ENCODE measurements around the gene NES. TPM values are rescaled to one million over a fixed set of nuclear protein-coding genes. Genes with fewer than 3 reads are reported as not detected.

Gene NES
- polyA plus RNA-seq, 3 donors: not detected

DNA sequence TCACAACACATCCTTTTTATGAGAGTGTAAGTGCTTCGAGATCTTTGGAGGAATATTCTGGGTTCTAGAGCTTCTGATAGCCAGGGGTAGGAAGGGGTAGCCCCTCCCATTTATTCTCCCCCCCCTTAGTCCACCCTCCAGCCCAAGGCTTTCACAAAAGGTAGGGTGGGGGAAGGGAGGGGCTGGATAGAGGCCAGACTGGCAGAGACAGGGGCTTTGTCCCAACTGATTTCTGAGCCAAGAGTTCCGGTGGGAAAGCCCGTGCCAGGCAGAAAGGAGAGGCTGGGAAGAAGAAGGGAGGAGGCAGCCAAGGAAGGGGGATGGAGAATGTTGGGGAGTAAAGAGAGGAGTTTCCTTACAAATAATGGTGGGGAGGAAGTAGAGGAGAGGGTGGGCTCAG, 32.2 kb downstream of the NES start:
- H3K4me1 ChIP-seq (ENCODE audit: control insufficient read depth in 1 of 2, insufficient read depth in 2 of 2, low read length in 2 of 2): peaks cover 0 to 4% of the 10 kb centered on the region in 2 donors
- no peak for DNase-seq
- peaks cover 8% of the 10 kb centered on the region for H3K4me1 Mint-ChIP-seq
- H3K4me3 ChIP-seq (replicated peaks in 1 of 3; ENCODE audit: low read depth in 2 of 3, low read length in 3 of 3): no peak overlapping the region
- H3K27ac ChIP-seq (ENCODE audit: low read depth in 1 of 2, low read length in 2 of 2): no peak overlapping the region
- no peaks in the 10 kb centered on the region for H3K36me3 ChIP-seq (replicated peaks in 1 of 2; ENCODE audit: control insufficient read depth in 1 of 2, insufficient read depth in 2 of 2, low read length in 2 of 2)
- peaks cover 40 to 95% of the 10 kb centered on the region in 2 donors for H3K27me3 ChIP-seq (ENCODE audit: control insufficient read depth in 2 of 2, insufficient read depth in 2 of 2, low read length in 2 of 2)
- no peaks in the 10 kb centered on the region for H4K20me1 ChIP-seq (ENCODE audit: insufficient read depth, low read length)
- H3K79me2 ChIP-seq (ENCODE audit: insufficient read depth, low read length): no peaks in the 10 kb centered on the region
- 84% methylated on average over 2 of the region's 3 CpGs for WGBS (ENCODE audit: insufficient coverage)
- peaks cover 0 to 12% (median 3%) of the 10 kb centered on the region in 7 donors for H3K9me3 Mint-ChIP-seq
- H3K27me3 Mint-ChIP-seq (ENCODE audit: low read depth in 3 of 3): peaks cover 85 to 95% (median 88%) of the 10 kb centered on the region in 3 donors
- no peak overlapping the region for H3K9ac ChIP-seq (ENCODE audit: insufficient read depth, low read length, poor library complexity, severe bottlenecking)
- no peak overlapping the region for H2AFZ ChIP-seq (ENCODE audit: insufficient read depth, low read depth, low read length, poor library complexity, severe bottlenecking)
- peaks cover 3 to 4% of the 10 kb centered on the region in 2 donors for H3K36me3 Mint-ChIP-seq
- no peak overlapping the region for H3K27ac Mint-ChIP-seq
- TF ChIP-seq, protein P1, sequence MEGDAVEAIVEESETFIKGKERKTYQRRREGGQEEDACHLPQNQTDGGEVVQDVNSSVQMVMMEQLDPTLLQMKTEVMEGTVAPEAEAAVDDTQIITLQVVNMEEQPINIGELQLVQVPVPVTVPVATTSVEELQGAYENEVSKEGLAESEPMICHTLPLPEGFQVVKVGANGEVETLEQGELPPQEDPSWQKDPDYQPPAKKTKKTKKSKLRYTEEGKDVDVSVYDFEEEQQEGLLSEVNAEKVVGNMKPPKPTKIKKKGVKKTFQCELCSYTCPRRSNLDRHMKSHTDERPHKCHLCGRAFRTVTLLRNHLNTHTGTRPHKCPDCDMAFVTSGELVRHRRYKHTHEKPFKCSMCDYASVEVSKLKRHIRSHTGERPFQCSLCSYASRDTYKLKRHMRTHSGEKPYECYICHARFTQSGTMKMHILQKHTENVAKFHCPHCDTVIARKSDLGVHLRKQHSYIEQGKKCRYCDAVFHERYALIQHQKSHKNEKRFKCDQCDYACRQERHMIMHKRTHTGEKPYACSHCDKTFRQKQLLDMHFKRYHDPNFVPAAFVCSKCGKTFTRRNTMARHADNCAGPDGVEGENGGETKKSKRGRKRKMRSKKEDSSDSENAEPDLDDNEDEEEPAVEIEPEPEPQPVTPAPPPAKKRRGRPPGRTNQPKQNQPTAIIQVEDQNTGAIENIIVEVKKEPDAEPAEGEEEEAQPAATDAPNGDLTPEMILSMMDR (IDR thresholded peaks at IDR 0.05): no peak
- no peak overlapping the region for H3K4me2 ChIP-seq (replicated peaks; ENCODE audit: extremely low read depth, low read length, poor library complexity, severe bottlenecking)
- peak overlapping the region in 1 of 2 donors; percentile 68 for H3K4me3 Mint-ChIP-seq
- intact Hi-C loops (cut with micrococcal nuclease): no loop called here
- peaks cover 0 to 26% of the 10 kb centered on the region in 2 donors for H3K9me3 ChIP-seq (replicated peaks in 1 of 2; ENCODE audit: control insufficient read depth in 1 of 2, insufficient read depth in 1 of 2, low read length in 2 of 2)

DNA sequence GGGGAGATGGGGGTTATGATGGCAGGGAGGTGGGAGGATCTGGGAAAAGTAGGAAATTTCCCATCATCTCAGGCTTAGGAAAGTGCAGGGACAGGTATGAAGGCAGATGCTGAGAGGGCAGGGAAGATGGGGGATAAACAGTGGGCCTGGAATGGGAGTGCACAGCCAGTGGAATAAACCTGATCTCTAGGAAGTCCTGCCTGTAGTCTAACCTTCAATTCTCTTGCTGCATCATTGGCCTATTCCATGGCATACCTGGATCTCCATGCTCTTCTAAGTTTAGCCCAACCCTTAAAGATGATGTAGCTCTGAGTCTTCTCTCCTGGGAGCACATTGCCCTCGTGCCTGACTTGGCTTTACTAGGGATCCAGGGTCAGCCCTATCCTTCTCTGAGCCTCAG, 32.6 kb downstream of the NES start:
- Histone ChIP-seq H3K4me3 (replicated peaks in 1 of 3; ENCODE audit: low read depth in 2 of 3, low read length in 3 of 3) (no peak overlapping the region), H3K4me2 (replicated peaks; ENCODE audit: extremely low read depth, low read length, poor library complexity, severe bottlenecking) (no peak overlapping the region), H3K36me3 (replicated peaks in 1 of 2; ENCODE audit: control insufficient read depth in 1 of 2, insufficient read depth in 2 of 2, low read length in 2 of 2) (no peaks in the 10 kb centered on the region), H3K4me1 (ENCODE audit: control insufficient read depth in 1 of 2, insufficient read depth in 2 of 2, low read length in 2 of 2) (peaks cover 0 to 4% of the 10 kb centered on the region in 2 donors), H3K27me3 (ENCODE audit: control insufficient read depth in 2 of 2, insufficient read depth in 2 of 2, low read length in 2 of 2) (peaks cover 40 to 96% of the 10 kb centered on the region in 2 donors), H3K79me2 (ENCODE audit: insufficient read depth, low read length) (no peaks in the 10 kb centered on the region), H3K27ac (ENCODE audit: low read depth in 1 of 2, low read length in 2 of 2) (no peak overlapping the region), H4K20me1 (ENCODE audit: insufficient read depth, low read length) (no peaks in the 10 kb centered on the region), H3K9me3 (replicated peaks in 1 of 2; ENCODE audit: control insufficient read depth in 1 of 2, insufficient read depth in 1 of 2, low read length in 2 of 2) (peaks cover 0 to 26% of the 10 kb centered on the region in 2 donors), H3K9ac (ENCODE audit: insufficient read depth, low read length, poor library complexity, severe bottlenecking) (no peak overlapping the region), H2AFZ (ENCODE audit: insufficient read depth, low read depth, low read length, poor library complexity, severe bottlenecking) (no peak overlapping the region)
- DNase-seq: no peak
- TF ChIP-seq, protein P1 (IDR thresholded peaks at IDR 0.05): no peak
- Mint-ChIP-seq H3K4me3 (peak overlapping the region in 1 of 2 donors; percentile 68), H3K27ac (peak overlapping the region in 1 of 7 donors; percentile 19), H3K9me3 (peaks cover 0 to 12% (median 3%) of the 10 kb centered on the region in 7 donors), H3K4me1 (peaks cover 8% of the 10 kb centered on the region), H3K36me3 (peaks cover 3 to 4% of the 10 kb centered on the region in 2 donors), H3K27me3 (ENCODE audit: low read depth in 3 of 3) (peaks cover 85 to 98% (median 90%) of the 10 kb centered on the region in 3 donors)
- no CpG with 5 or more reads among the region's 1 CpG for WGBS (ENCODE audit: insufficient coverage)
- intact Hi-C loops (cut with micrococcal nuclease): no loop called here
